GM10266 (cell line): ENCODE results near the gene CLEC2L.

Experiments
- DNase-seq: peaks from one replicate; pipeline ENCODE4 v3.0.0; 2012; ENCODE audit errors: extremely low spot score
- CTCF ChIP-seq: IDR thresholded peaks from 2 replicates; pipeline ENCODE4 v1.5.1; 2012; ENCODE audit warnings: mild to moderate bottlenecking, low read depth; ENCODE audit not compliant: control insufficient read depth, insufficient read depth; ENCODE audit errors: missing control alignments

CLEC2L gene

DNA sequence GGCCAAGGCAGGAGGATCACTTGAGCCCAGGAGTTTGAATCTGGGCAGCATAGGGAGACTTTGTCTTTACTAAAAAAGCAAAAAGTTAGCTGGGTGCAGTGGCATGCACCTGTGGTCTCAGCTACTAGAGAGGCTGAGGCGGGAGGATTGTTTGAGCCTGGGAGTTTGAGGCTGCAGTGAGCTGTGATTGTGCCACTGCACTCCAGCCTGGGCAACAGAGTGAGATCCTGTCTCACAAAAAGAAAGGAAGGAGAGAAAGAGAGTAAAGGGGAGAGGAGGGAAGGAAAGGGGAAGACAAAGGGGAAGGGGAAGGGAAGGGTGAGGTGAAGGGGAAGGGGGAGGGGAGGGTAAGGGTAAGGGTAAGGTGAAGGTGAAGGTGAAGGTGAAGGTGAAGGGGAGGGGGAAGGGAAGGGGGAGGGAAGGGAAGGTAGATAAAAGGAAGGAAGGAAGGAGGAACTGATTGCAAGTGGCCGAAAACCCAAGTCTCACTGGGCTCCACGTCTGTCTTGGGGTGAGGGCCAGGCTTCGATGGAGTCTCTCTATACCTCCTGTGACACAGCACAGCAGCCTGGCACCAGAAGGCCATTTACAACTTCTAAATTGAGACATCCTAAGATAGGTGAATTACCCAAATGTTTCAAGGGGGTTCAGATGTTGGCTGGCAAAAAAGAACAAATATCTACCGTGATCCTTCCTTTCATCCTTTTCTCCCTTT, 36.0 kb upstream of the CLEC2L start:
- no peak for DNase-seq

GRCh38 chr7:139488810-139489209, 34.7 kb upstream of the CLEC2L start:
- no peak for DNase-seq
- TF ChIP-seq CTCF = no peak

More for the DNA sequence above, 36.0 kb upstream of the CLEC2L start:
- no peak for TF ChIP-seq CTCF

- no peak for DNase-seq
Measured at GRCh38 chr7:139490130-139490529, 33.4 kb upstream of the CLEC2L start.

DNA sequence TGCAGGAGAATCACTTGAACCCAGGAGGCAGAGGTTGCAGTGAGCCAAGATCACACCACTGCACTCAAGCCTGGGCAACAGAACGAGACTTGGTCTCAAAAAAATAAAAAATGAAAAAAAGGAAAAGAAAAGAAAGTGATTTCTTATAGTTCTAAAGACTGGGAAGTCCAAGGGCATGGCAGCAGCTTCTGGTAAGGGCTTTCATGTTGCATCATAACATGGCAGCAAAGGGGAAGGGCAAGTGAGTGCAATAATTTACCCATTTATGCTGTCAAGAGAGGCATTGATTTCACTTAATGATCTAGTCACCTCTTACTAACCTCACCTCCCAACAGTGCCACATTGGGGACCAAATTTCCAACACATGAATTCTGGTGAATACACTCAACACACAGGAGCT, 31.2 kb upstream of the CLEC2L start:
- DNase-seq = no peak
- no peak for TF ChIP-seq CTCF

More at GRCh38 chr7:139490130-139490529, 33.4 kb upstream of the CLEC2L start:
- TF ChIP-seq CTCF = no peak

DNA sequence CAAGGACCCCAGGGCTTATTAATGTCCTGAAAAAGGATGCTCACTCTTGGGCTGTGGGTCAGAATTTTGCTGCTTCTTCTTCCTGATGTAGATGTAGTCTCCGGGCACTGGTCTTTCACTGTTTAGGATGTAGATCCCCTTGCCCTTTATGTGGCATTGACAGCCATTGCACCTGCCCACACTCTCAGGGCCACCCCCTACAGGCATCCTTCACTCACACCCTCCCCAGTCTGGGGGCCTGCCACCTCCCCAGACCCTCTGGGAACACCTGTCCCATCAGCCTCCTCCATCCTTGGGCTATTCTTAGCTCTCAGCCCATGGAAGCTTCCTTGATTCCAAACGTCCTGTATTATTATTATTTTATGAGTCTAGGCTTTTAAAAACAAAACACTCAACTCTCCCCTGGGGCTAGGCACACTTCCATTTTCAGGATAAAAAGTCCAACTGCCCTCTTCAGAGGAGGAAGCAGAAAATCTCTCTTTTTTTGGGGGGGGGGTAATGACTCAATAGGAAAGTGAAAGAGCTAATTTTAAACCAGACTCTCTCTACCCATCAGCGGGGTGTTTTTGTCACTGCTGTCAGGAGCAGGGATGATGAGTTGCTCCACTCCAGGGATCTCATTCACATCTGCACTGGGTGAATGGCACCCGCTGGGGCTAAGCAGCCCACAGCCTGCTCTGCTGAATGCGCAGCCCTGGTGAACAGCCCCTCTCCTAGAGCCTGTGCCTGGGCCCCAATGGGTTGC, 28.5 kb upstream of the CLEC2L start:
- no peak for TF ChIP-seq CTCF
- DNase-seq = peak; percentile 76

- no peak for TF ChIP-seq CTCF
- DNase-seq = no peak
Measured at GRCh38 chr7:139495580-139496125, 27.8 kb upstream of the CLEC2L start.

- DNase-seq = no peak
- no peak for TF ChIP-seq CTCF
Measured at GRCh38 chr7:139496528-139496927, 27.0 kb upstream of the CLEC2L start.
